NB4 (cell line): ENCODE measurements around the gene AGBL4.

Experiments used
- CTCF ChIP-seq: IDR thresholded peaks from one replicate; pipeline ENCODE4 v1.5.1; 2012; ENCODE audit warnings: low read depth, low read length
- MAX ChIP-seq: IDR thresholded peaks from 2 replicates; pipeline ENCODE4 v1.6.1; 2011; ENCODE audit warnings: low read depth, low read length
- MYC ChIP-seq: IDR thresholded peaks from 2 replicates; pipeline ENCODE4 v1.6.1; 2011; ENCODE audit warnings: low read depth, low read length

DNA sequence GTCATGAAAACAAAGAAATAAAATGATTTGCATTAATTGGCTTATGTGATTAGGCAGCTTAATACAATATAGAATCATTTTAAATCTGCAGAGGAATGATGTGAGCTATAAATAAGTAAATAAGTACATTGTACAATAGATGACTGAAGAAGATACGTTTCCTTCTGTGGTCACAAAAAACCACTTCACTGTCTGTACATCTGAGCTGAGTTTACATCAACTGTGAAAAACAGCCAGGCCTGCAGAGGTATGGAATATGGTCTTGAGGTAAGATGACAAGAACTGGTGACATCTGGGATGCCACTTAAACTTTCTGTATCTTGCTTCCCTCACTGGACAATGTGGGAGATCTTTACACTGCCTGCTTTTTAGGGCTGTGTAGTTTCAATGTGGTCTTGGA, 1117.0 kb downstream of the AGBL4 start:
- no peak for TF ChIP-seq CTCF
- TF ChIP-seq MYC: no peak
- TF ChIP-seq MAX: no peak
